WTC11 (cell line): ENCODE measurements around the gene TLE5. TPM values are rescaled to one million over a fixed set of nuclear protein-coding genes. Genes with fewer than 3 reads are reported as not detected.
A peak's percentile ranks its signal among the peaks of the same experiment; 100 is the strongest.

Source experiments
- ATAC-seq: fragments of 200-7000 bp; cut with Tn5 transposase; 2 replicates; pipeline ENCODE4 v1.10.0; 2021; ENCODE audit warnings: mild to moderate bottlenecking, moderate library complexity
- CTCF ChIA-PET: fragments of 300-600 bp; sonication (Branson Sonifier 250); formaldehyde crosslinking; loops from one replicate; lab custom pipeline; 2021; ENCODE audit warnings: antibody characterized with exemption; lab: Charles Lee
- POLR2A ChIA-PET: fragments of 350-600 bp; sonication (Branson Sonifier 250); formaldehyde crosslinking; loops from one replicate; lab custom pipeline; 2021; ENCODE audit warnings: antibody characterized with exemption; lab: Charles Lee
- DNase-seq: peaks from one replicate; pipeline ENCODE4 v3.0.0; 2021; ENCODE audit warnings: low spot score
- H3K27ac Mint-ChIP-seq: 2 replicates; pipeline ENCODE4 v1.8.0; 2021; ENCODE audit warnings: mixed read lengths
- H3K27me3 Mint-ChIP-seq: 2 replicates; pipeline ENCODE4 v1.8.0; 2021; ENCODE audit warnings: low read depth, mild to moderate bottlenecking, moderate library complexity, mixed read lengths
- H3K36me3 Mint-ChIP-seq: 2 replicates; pipeline ENCODE4 v1.8.0; 2021; ENCODE audit warnings: mixed read lengths
- H3K4me1 Mint-ChIP-seq: 2 replicates; pipeline ENCODE4 v1.8.0; 2022; ENCODE audit warnings: mixed read lengths
- H3K4me3 Mint-ChIP-seq: 2 replicates; pipeline ENCODE4 v1.8.0; 2021; ENCODE audit warnings: mild to moderate bottlenecking, moderate library complexity, mixed read lengths
- H3K9me3 Mint-ChIP-seq: 2 replicates; pipeline ENCODE4 v1.8.0; 2021; ENCODE audit warnings: mixed read lengths
- GTF2I ChIP-seq: fragments of 250-450 bp; sonication (Bioruptor Pico); conservative IDR thresholded peaks from 2 replicates; pipeline ENCODE4 v1.4.0; 2021; ENCODE audit warnings: mild to moderate bottlenecking
- JAZF1 ChIP-seq: fragments of 250-450 bp; sonication (Bioruptor Pico); IDR thresholded peaks from 2 replicates; pipeline ENCODE4 v1.9.0; 2021; ENCODE audit warnings: moderate library complexity, mild to moderate bottlenecking, inconsistent platforms
- JUN ChIP-seq: sonication (generic); formaldehyde crosslinking; IDR thresholded peaks from 2 replicates; pipeline ENCODE4 v1.8.0; 2023; ENCODE audit warnings: mild to moderate bottlenecking, missing genetic modification reagents
- NFYB ChIP-seq: sonication (generic); formaldehyde crosslinking; conservative IDR thresholded peaks from 2 replicates; pipeline ENCODE4 v1.8.0; 2022; ENCODE audit warnings: low read depth, missing genetic modification reagents
- TCF7 ChIP-seq: sonication (generic); formaldehyde crosslinking; IDR thresholded peaks from 2 replicates; pipeline ENCODE4 v1.8.0; 2022; ENCODE audit warnings: mild to moderate bottlenecking, low read depth, missing genetic modification reagents, moderate library complexity
- ZNF396 ChIP-seq: fragments of 250-450 bp; sonication (Bioruptor Pico); IDR thresholded peaks from 2 replicates; pipeline ENCODE4 v1.8.0; 2021; ENCODE audit warnings: mild to moderate bottlenecking, moderate library complexity, borderline replicate concordance
- ZNF423 ChIP-seq: fragments of 250-450 bp; sonication (Bioruptor Pico); IDR thresholded peaks from 2 replicates; pipeline ENCODE4 v2.1.2; 2022; ENCODE audit warnings: mild to moderate bottlenecking, moderate library complexity
- total RNA-seq: library from RNA; stranded (reverse); gene quantifications from 3 replicates; pipeline ENCODE4 v1.2.3, GENCODE V29; 2021
- TF ChIP-seq, protein P1 (sequence below): sonication (generic); formaldehyde crosslinking; IDR thresholded peaks from 2 replicates; pipeline ENCODE4 v1.8.0; 2022; ENCODE audit warnings: mild to moderate bottlenecking, missing genetic modification reagents
- TF ChIP-seq, protein P2 (sequence below): fragments of 250-450 bp; sonication (Bioruptor Pico); IDR thresholded peaks from 2 replicates; pipeline ENCODE4 v1.8.0; 2021; ENCODE audit warnings: mild to moderate bottlenecking
- TF ChIP-seq, protein P3 (sequence below): sonication (generic); formaldehyde crosslinking; IDR thresholded peaks from 2 replicates; pipeline ENCODE4 v1.8.1; 2023; ENCODE audit warnings: mild to moderate bottlenecking, missing genetic modification reagents
- TF ChIP-seq, protein P4 (sequence below): sonication (generic); formaldehyde crosslinking; IDR thresholded peaks from 2 replicates; pipeline ENCODE4 v1.8.1; 2022; ENCODE audit warnings: low read depth, mild to moderate bottlenecking, moderate library complexity, missing genetic modification reagents, borderline replicate concordance
- TF ChIP-seq, protein P5 (sequence below): sonication (generic); formaldehyde crosslinking; IDR thresholded peaks from 2 replicates; pipeline ENCODE4 v1.8.1; 2022; ENCODE audit warnings: low read depth, missing genetic modification reagents, borderline replicate concordance
- TF ChIP-seq, protein P6 (sequence below): sonication (generic); formaldehyde crosslinking; IDR thresholded peaks from 2 replicates; pipeline ENCODE4 v1.8.1; 2022; ENCODE audit warnings: mild to moderate bottlenecking, moderate library complexity, missing genetic modification reagents

The TLE5 gene
- total RNA-seq, 1 experiment from 2014 or later = 246 TPM

DNA sequence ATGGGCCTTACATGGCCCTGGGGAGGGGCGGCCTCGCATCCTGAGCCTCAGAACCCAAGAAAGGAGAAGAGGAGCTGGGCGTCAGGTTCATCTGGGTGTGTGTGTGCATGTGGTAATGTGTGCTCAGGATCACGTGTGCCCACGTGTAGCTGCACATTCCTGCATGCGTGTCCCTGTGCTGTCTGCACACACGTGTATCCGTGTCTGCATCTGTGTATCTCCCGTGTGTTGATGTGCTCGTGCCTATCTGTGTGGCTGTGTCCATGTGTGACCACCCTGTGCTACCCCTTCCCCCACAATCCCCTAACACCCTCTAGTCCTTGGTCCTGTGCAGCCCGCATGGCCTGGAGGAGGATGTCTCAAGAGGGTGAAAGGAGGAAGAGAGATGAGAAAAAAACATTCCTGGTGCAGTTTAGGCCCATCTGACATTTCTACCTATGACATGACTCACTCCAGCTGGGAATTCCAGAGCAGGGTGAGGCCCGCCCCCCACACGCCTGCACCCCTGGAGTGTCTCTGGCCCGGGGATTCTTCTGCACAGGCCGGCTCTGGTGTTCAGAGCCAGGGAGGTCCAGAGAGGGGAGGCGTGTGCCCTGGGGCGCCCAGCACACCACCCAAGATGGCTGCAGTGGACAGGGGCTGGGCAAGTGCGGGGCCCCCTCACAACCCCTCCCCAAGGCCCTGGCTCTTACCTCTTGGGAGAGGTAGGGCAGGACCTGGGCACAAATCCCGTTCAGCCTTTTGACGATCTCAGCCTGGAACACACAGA, 7.1 kb downstream of the TLE5 start:
- no peaks in the 10 kb centered on the region for H3K27me3 Mint-ChIP-seq
- ATAC-seq (no peak), DNase-seq (no peak)
- CTCF ChIA-PET = interaction anchor here (0.7 to 1.6 kb wide), 4 partner anchors 19 to 53 kb away, joined by 3 to 6 read pairs (median 5); no protein-coding TSS in a partner anchor
- H3K9me3 Mint-ChIP-seq = no peaks in the 10 kb centered on the region
- peak overlapping the region; percentile 95 for H3K27ac Mint-ChIP-seq
- H3K4me1 Mint-ChIP-seq = peaks cover 41% of the 10 kb centered on the region
- peaks cover 20% of the 10 kb centered on the region for H3K36me3 Mint-ChIP-seq
- POLR2A ChIA-PET = interaction anchor here (0.8 to 1.1 kb wide), 3 partner anchors 13 to 20 kb away, joined by 3 read pairs; no protein-coding TSS in a partner anchor
- no peak overlapping the region for H3K4me3 Mint-ChIP-seq
- TF ChIP-seq, protein P1, sequence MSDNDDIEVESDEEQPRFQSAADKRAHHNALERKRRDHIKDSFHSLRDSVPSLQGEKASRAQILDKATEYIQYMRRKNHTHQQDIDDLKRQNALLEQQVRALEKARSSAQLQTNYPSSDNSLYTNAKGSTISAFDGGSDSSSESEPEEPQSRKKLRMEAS (CRISPR knock-in tag) = 0 out of 2 replicates have a peak, but pooled peaks have one; percentile 20
- no peak for TF ChIP-seq JUN

DNA sequence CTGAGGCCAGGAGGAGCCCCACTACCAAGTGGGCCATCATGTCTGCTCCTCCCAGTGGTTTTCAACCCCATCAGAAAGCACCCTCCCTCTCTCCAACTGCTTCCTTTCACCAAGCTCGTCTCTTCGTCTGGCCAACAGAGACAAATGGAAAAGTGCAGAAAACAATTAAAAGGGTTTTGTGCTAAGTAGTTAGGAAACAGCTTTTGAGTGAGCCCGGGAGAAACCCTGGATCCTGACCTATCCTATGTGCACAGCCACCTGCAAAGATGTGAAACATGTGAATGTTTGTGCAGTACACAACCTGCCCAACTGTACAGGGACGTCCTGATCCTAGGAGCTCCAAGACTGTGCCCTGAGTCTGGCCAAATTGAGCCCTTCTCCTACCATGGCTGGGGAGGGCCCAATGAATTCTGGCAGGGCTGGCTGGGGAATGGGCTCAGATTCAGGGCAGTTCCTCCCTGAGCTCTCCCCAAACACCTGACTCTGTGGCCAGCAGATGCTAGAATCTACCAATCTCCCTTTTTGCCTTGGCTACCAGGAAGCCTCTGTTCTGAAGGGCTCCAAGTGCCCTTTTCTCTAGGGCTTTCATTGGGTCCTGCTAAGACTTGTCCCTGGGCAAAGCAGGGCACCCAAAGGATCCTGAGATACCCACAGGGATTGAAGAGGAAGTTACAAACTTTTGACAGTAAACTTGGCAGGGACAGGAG, 7.9 kb downstream of the TLE5 start:
- no peaks in the 10 kb centered on the region; the same call in 1 of the 2 replicates for H3K27me3 Mint-ChIP-seq
- POLR2A ChIA-PET = interaction anchor here (0.8 to 1.2 kb wide), 2 partner anchors 18 to 19 kb away, joined by 3 to 4 read pairs; no protein-coding TSS in a partner anchor
- CTCF ChIA-PET = interaction anchor here (0.7 to 1.1 kb wide), 2 partner anchors 50 to 54 kb away, joined by 3 to 4 read pairs; no protein-coding TSS in a partner anchor
- H3K4me3 Mint-ChIP-seq = no peak overlapping the region
- TF ChIP-seq GTF2I (CRISPR knock-in tag) (0 out of 2 replicates have a peak, but pooled peaks have one; percentile 31), ZNF396 (CRISPR knock-in tag) (no peak), TCF7 (CRISPR knock-in tag) (no peak), JUN (no peak), ZNF423 (CRISPR knock-in tag) (no peak)
- TF ChIP-seq, protein P2, sequence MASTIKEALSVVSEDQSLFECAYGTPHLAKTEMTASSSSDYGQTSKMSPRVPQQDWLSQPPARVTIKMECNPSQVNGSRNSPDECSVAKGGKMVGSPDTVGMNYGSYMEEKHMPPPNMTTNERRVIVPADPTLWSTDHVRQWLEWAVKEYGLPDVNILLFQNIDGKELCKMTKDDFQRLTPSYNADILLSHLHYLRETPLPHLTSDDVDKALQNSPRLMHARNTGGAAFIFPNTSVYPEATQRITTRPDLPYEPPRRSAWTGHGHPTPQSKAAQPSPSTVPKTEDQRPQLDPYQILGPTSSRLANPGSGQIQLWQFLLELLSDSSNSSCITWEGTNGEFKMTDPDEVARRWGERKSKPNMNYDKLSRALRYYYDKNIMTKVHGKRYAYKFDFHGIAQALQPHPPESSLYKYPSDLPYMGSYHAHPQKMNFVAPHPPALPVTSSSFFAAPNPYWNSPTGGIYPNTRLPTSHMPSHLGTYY (CRISPR knock-in tag) = no peak
- TF ChIP-seq, protein P3, sequence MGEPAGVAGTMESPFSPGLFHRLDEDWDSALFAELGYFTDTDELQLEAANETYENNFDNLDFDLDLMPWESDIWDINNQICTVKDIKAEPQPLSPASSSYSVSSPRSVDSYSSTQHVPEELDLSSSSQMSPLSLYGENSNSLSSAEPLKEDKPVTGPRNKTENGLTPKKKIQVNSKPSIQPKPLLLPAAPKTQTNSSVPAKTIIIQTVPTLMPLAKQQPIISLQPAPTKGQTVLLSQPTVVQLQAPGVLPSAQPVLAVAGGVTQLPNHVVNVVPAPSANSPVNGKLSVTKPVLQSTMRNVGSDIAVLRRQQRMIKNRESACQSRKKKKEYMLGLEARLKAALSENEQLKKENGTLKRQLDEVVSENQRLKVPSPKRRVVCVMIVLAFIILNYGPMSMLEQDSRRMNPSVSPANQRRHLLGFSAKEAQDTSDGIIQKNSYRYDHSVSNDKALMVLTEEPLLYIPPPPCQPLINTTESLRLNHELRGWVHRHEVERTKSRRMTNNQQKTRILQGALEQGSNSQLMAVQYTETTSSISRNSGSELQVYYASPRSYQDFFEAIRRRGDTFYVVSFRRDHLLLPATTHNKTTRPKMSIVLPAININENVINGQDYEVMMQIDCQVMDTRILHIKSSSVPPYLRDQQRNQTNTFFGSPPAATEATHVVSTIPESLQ (CRISPR knock-in tag) = no peak
- TF ChIP-seq, protein P4, sequence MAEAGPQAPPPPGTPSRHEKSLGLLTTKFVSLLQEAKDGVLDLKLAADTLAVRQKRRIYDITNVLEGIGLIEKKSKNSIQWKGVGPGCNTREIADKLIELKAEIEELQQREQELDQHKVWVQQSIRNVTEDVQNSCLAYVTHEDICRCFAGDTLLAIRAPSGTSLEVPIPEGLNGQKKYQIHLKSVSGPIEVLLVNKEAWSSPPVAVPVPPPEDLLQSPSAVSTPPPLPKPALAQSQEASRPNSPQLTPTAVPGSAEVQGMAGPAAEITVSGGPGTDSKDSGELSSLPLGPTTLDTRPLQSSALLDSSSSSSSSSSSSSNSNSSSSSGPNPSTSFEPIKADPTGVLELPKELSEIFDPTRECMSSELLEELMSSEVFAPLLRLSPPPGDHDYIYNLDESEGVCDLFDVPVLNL = no peak
- H3K36me3 Mint-ChIP-seq = peaks cover 16% of the 10 kb centered on the region
- DNase-seq = no peak
- no peaks in the 10 kb centered on the region for H3K9me3 Mint-ChIP-seq
- peaks cover 41% of the 10 kb centered on the region for H3K4me1 Mint-ChIP-seq
- ATAC-seq = no peak
- H3K27ac Mint-ChIP-seq = peak overlapping the region; percentile 65

DNA sequence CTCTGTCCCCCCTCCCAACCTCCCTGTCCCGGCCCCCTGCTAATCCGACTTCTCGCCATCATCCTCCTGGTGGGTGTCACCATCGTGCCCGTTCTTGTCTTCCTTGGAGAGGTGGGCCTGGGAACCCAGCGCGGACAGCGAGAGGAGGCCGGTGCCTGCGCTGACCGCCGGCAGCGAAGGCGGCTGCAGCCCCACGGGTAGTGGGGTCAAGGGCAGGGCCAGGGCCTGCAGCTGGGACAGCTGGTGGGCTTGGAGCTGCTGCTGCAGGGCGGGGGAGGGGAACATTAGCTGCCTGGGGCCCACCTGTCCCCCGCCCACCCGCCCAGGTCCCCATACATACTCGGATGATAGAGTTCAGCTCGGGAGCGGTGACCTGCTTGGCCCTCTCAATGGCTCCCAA, 8.5 kb downstream of the TLE5 start:
- ChIA-PET POLR2A (interaction anchor here (1.2 kb wide), 1 partner anchor 18 kb away, joined by 4 read pairs; no protein-coding TSS in a partner anchor), CTCF (interaction anchor here (0.5 to 2.9 kb wide), 5 partner anchors 8 to 54 kb away, joined by 3 to 12 read pairs (median 4); no protein-coding TSS in a partner anchor)
- DNase-seq (no peak), ATAC-seq (no peak)
- TF ChIP-seq NFYB (CRISPR knock-in tag) (no peak), JAZF1 (CRISPR knock-in tag) (no peak)
- TF ChIP-seq, protein P5, sequence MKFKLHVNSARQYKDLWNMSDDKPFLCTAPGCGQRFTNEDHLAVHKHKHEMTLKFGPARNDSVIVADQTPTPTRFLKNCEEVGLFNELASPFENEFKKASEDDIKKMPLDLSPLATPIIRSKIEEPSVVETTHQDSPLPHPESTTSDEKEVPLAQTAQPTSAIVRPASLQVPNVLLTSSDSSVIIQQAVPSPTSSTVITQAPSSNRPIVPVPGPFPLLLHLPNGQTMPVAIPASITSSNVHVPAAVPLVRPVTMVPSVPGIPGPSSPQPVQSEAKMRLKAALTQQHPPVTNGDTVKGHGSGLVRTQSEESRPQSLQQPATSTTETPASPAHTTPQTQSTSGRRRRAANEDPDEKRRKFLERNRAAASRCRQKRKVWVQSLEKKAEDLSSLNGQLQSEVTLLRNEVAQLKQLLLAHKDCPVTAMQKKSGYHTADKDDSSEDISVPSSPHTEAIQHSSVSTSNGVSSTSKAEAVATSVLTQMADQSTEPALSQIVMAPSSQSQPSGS (CRISPR knock-in tag) = no peak
- TF ChIP-seq, protein P6, sequence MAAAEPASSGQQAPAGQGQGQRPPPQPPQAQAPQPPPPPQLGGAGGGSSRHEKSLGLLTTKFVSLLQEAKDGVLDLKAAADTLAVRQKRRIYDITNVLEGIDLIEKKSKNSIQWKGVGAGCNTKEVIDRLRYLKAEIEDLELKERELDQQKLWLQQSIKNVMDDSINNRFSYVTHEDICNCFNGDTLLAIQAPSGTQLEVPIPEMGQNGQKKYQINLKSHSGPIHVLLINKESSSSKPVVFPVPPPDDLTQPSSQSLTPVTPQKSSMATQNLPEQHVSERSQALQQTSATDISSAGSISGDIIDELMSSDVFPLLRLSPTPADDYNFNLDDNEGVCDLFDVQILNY (CRISPR knock-in tag) = no peak
- TF ChIP-seq, protein P1 (CRISPR knock-in tag) = no peak
- Mint-ChIP-seq H3K9me3 (no peaks in the 10 kb centered on the region), H3K27me3 (peaks cover 4% of the 10 kb centered on the region), H3K4me1 (peaks cover 43% of the 10 kb centered on the region), H3K36me3 (peaks cover 16% of the 10 kb centered on the region), H3K4me3 (no peak overlapping the region), H3K27ac (no peak overlapping the region)
